HG03571 (cell line): ENCODE measurements around the gene TNFRSF4.
"Not testable (repeated sequence)": the region's sequence is repeated elsewhere in the genome, so short reads cannot be mapped to it uniquely, and the experiment has no call there.

Source experiments
- ATAC-seq: cut with Tn5 transposase; IDR thresholded peaks from one replicate; pipeline ENCODE4 v1.9.1; 2021; ENCODE audit not compliant: unreplicated experiment

TNFRSF4 gene

GRCh38 chr1:1213345-1214265 lies at the start of gene TNFRSF4:
Gene TNFRSF4, minus strand, starts transcription at chr1:1214153. Its CDS starts 26 bp downstream, at chr1:1214127.
- no peak for ATAC-seq

- ATAC-seq = no peak
Observed at GRCh38 chr1:1262758-1263157, 48.8 kb upstream of the TNFRSF4 start.

GRCh38 chr1:1262071-1262470 lies 48.1 kb upstream of the TNFRSF4 start:
- ATAC-seq = no peak

GRCh38 chr1:1260843-1261560 lies 47.0 kb upstream of the TNFRSF4 start:
- ATAC-seq = no peak

GRCh38 chr1:1259951-1260600 lies 46.1 kb upstream of the TNFRSF4 start:
- no peak for ATAC-seq

- no peak for ATAC-seq
Observed at GRCh38 chr1:1259540-1259939, 45.6 kb upstream of the TNFRSF4 start.

- no peak for ATAC-seq
Observed at GRCh38 chr1:1259119-1259488, 45.2 kb upstream of the TNFRSF4 start.

- no peak for ATAC-seq
Observed at GRCh38 chr1:1256956-1257871, 43.3 kb upstream of the TNFRSF4 start.

- no peak for ATAC-seq
Observed at GRCh38 chr1:1255611-1256010, 41.7 kb upstream of the TNFRSF4 start.

- no peak for ATAC-seq
Observed at GRCh38 chr1:1255078-1255477, 41.1 kb upstream of the TNFRSF4 start.

- ATAC-seq = no peak
Observed at GRCh38 chr1:1254667-1254998, 40.7 kb upstream of the TNFRSF4 start.

GRCh38 chr1:1253972-1254666 lies 40.2 kb upstream of the TNFRSF4 start:
- no peak for ATAC-seq

- ATAC-seq = no peak
Observed at GRCh38 chr1:1253314-1253713, 39.4 kb upstream of the TNFRSF4 start.

- ATAC-seq = peak; percentile 48
Observed at GRCh38 chr1:1250786-1251284, 36.9 kb upstream of the TNFRSF4 start.

- ATAC-seq = not testable (repeated sequence)
Observed at GRCh38 chr1:1248009-1248913, 34.3 kb upstream of the TNFRSF4 start.

- no peak for ATAC-seq
Observed at GRCh38 chr1:1247341-1247913, 33.5 kb upstream of the TNFRSF4 start.

- no peak for ATAC-seq
Observed at GRCh38 chr1:1246577-1247340, 32.8 kb upstream of the TNFRSF4 start, which contains the start of gene C1QTNF12. Gene C1QTNF12, minus strand, starts transcription at chr1:1246722. Its CDS starts 32 bp downstream, at chr1:1246690.
